Renal cortical epithelial cell (primary cell): ENCODE results near the gene WDR73. TPM values are rescaled to one million over a fixed set of nuclear protein-coding genes. Genes with fewer than 3 reads are reported as not detected.
"Not testable (repeated sequence)": the region's sequence is repeated elsewhere in the genome, so short reads cannot be mapped to it uniquely, and the experiment has no call there.

Source experiments
- DNase-seq: peaks from one replicate; pipeline ENCODE4 v3.0.0-alpha.2; 2011; ENCODE audit warnings: low read depth
- total RNA-seq: library from RNA; depleted of rRNA; stranded (reverse); fragments of >200 nt; gene quantifications from 2 replicates; pipeline ENCODE4 v1.2.3, GENCODE V29; 2014

The WDR73 gene
- total RNA-seq, 1 donor from 2014 or later, result 34.8 TPM

DNA sequence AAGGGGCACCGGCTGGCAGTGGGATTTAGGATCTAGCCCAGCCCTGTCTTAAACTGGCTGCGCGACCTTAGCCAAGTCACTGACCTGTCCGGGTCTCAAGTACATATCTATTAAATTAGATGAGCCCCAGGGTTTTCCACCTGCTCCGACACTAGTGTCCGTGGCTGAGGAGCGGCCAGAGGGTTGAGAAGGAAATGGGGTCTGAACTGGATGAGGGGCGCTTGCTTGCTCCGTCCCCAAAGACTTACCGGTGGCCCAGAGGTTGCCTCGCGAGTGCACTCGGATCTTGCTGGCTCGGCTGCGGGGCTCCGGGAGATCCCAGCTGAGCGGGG, 3.6 kb upstream of the WDR73 start:
- no peak for DNase-seq

DNA sequence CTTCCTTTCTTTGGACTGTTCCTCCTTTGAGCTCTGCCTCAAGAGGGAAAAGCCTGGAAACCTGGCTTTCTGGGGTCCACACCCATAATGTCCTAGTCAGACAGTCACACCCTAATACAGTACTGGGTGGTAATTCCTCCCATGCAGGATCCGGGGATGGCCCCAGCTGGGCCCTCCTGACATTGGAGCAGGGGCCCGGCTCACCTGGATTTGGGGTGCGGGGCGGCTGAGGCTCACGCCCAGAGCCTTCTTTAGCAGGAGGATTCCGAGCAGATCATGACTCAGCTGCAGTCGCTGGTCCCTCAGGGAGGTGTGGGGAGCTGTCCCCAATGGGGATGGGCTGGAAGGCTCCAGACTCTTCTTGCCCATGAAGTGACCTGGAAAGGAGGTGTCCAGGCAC, 2.9 kb upstream of the WDR73 start:
- DNase-seq, result no peak

DNA sequence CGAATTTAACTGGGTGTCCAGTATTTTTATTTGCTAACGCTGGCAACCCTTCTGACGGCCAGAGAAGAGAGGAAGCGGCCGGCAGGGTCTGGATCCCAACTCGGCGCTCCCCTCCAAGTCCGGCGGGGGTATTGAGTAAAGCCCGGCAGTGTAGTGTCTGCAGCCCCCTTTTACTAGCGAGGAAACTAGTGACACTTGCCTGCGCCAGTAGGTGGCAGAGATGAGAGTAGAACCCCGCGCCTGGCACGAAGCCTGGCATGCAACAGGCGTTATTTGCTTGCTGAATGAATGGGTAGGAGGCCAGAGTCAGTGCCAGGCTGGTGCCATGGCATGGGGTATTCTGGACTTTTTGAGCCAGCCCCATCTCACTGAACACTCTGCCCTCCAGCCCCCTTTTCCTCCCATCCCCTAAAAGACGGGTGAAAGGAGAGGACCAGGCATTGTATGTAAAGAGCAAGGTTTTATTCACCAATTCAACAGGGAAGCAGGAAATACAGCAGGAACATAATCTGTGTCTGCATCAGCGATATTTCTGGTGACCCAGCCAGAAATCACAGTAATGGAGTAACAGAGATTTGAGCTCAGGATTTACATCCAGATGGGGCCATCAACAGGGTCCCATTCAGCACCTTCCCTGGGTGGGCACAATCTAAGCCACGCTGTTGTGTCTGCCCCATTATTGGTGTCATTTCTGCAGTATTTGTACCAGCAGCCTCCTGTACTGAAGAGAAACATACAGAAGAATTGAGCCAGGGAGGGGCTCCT, 788 bp upstream of the WDR73 start:
- DNase-seq, result peak; percentile 66

DNA sequence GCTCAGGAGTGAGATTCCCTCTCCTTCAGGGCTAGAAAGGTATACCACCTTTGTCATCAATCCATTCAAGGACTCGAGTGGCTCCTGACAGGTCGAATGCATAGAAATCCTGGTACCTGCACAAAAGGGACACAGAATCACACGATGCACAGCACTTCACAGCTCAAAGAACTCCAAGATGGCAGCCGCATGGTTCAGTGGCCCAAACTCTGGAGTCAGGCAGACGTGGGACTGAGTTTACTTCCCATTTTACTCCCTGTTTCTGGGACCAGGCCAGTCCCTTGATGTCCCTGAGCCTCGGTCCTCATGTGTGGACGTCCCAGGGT, 536 bp downstream of the WDR73 start:
- DNase-seq, result no peak

DNA sequence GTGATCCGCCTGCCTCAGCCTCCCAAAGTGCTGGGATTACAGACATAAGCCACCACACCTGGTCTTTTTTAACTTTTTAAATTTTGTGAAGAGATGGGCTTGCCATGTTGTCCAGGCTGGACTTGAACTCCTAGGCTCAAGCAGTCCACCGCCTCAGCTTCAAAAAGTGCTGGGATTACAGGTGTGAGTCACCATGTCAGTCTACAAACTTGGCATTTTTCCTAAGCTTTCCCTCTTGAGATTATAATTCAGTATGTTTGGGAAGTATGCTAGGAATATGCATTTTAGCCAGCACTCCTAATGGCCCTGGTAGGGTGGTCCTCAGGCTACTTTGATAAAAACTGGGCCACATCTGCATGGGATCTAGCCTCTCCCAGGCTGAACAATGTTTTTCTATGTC, 4.4 kb downstream of the WDR73 start:
- DNase-seq, result no peak

DNA sequence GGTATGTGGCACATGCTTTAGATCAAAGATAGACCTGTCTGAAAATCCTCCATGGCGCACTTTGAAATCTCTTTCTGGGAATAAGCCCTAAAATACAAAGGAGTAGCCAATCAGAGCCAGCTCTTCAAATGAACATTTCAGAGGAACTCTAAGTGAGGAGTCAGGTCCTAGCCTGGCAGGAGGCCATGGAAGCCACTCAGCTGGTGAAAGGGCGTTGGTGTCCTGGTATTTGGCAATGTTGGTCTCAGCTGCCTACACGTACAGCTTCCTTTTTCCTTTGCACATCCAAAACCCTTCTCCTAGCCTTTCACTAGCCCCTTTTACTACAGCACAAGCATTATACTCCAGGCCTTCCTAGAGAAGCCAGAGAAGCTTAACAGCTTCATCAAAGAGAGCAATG, 5.5 kb downstream of the WDR73 start:
- DNase-seq, result no peak

DNA sequence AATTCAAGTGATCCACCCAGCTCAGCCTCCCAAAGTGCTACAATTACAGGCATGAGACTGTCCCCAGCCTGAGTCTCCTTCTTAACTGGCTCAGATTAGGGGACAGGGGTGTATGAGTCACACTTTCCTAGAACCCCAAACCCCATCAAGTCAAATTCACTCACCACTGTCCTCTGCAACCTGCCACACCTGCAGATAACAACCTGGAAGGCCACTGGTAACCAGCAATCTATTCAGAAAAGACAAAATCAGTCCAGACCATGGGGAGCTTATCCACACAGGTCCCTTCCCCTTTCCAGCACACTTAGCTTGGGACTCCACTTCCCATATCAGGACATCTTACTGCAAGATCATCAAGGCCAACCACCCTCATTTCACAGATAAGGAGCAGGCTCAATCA, 6.4 kb downstream of the WDR73 start:
- DNase-seq, result no peak

DNA sequence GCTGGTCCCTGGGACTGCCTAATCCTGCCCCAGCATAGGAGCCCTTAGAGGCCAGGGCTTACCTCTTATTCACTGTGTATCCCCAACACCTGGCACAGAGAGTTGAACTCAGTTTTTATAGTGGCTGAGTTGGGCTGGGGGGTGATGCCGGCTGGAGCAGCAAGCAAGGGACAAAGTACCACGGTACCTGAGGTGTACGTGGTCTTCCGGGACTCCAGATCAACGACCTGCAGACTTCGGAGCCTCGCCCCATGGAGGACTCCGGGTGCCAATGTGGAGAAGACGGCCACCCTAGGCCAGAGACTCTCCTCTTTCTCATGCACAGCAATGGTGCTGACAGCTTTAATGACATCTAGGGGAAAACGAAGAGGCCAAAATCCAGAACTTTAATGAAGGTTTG, 8.1 kb downstream of the WDR73 start:
- no peak for DNase-seq

DNA sequence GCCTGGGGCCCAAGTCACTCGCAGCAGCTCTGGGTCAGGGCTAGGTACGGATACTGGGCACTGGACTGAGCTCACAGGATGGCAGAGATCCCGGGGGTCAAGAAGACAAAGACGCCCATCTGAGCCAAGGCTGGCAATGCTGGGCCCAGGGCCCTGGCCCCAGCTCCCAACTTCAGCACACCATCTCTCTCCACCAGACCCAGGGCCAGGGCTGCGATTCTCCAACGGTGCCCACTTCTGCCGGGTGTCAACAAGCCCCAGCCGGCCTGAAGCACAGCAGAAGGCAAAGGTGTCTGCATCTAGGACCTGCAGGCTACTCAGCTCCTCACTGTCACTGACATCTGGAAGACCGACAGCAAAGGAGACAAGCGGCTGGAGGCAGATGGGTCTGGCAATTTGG, 8.6 kb downstream of the WDR73 start:
- no peak for DNase-seq

DNA sequence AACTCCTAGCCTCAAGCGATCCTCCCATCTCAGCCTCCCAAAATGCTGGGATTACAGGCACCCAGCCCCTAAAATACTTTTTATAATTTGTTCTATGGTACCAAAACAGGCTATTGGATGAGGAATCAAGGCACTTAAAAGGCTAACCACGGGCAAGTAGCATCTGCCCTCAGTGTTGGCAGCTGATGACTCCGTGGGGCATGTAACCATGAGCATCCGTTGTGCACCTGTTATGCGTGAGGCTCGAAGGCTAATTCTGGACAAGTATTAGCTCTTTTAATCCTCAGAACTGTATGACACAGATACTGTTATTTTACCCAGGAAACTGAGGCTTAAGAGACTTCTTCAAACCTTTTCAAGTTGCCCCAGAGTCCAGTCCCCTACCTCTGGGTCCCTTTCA, 10.2 kb downstream of the WDR73 start:
- DNase-seq, result no peak

DNA sequence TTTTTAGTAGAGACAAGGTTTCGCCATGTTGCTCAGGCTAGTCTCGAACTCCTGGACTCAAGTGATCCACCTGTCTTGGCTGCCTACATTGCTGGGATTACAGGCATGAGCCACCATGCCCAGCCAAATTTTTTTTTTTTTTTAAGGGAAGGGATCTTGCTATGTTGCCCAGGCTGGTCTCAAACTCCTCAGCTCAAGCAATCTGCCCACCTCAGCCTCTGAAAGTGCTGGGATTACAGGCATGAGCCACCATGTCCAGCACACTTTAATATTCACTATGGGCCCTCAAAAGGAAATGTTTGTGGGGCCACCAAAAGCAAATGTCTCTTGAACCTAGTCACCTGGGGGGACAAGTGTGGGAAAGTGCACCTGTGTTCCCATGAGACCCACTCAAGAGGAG, 11.4 kb downstream of the WDR73 start:
- DNase-seq, result not testable (repeated sequence)

DNA sequence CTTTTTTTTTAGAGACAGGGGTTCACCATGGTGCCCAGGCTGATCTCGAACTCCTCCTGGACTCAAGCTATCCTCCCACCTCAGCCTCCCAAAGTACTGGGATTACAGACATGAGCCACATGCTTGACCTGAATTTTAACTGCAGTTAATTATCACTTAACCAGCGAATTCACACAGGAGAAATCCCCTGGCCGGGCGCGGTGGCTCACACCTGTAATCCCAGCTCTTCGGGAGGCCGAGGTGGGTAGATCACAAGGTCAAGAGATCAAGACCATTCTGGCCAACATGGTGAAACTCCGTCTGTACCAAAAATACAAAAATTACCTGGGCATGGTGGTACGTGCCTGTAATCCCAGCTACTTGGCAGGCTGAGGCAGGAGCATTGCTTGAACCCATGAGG, 12.2 kb downstream of the WDR73 start:
- not testable (repeated sequence) for DNase-seq

DNA sequence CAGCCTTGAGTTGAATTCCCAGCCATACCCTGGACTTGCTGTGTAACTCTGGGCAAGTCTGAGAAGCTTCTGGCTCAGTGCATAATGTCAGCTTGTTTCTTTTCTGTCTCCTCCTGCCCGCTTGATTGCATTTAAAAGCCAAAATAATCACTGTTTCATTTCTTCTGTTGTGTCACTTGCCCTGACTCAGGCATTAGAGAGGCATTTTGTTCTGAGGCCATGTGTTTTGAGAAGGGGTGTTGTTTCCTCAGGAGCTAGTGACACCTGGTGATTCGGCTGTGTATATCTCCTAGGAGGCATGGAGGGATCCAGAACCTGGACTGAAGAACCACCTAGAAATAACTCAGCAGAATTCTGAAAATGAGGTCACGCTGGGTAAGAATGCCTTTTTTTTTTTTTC, 16.0 kb downstream of the WDR73 start:
- peak; percentile 66 for DNase-seq

DNA sequence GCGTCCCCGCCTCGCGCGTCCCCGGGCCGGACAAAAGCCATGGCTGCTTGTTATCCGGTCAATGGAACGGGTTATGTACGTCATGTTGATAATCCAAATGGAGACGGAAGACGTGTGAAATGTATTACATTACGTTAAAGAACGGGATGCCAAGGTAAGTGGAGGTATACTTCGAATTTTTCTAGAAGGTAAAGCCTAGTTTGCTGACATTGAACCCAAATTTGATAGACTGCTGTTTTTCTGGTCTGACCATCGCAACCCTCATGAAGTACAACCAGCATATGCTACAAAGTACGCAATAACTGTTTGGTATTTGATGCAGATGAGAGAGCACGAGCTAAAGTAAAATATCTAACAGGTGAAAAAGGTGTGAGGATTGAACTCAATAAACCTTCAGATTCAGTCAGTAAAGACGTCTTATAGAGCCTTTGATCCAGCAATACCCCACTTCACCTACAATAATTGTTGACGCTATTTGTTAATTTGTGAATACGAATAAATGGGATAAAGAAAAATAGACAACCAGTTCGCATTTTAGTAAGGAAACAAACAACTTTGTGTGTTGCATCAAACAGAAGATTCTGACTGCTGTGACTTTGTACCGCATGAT, 19.8 kb downstream of the WDR73 start:
- no peak for DNase-seq

DNA sequence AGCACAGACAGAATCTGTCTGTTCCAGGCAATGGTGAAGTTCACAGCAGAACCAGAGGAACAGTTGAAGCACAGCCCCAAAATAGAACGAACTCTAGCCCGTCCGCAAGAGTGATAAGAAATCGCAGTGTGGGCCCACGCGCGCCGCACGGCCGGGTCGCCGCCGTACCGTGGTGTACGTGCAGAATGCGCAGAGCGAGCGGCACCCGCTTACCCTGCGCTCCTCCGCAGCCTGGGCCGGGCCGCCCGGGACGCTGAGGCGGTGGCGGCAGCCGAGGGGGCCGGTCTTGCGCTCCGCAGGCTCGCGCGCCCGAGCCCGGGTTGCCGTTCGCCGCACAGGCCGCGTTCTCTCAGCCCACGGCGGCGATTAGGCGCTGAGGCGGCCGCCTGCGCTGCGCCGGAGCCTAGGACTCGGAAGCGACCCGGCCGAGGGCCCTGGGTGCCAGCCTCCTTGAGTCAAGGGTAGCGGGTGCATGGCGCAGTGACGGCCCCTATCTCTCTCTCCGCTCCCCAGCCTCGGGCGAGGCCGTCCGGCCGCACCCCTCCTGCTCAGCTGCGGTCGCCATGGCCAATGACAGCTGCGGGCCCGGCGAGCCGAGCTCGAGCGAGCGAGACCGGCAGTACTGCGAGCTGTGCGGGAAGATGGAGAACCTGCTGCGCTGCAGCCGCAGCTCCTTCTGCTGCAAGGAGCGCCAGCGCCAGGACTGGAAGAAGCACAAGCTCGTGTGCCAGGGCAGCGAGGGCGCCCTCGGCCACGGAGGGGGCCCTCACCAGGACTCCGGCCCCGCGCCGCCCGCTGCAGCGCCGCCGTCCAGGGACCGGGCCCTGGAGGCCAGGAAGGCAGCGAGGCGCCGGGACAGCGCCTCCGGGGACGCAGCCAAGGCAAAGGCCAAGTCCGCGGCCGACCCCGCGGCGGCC, 20.5 kb downstream of the WDR73 start:
- peak; percentile 37 for DNase-seq

DNA sequence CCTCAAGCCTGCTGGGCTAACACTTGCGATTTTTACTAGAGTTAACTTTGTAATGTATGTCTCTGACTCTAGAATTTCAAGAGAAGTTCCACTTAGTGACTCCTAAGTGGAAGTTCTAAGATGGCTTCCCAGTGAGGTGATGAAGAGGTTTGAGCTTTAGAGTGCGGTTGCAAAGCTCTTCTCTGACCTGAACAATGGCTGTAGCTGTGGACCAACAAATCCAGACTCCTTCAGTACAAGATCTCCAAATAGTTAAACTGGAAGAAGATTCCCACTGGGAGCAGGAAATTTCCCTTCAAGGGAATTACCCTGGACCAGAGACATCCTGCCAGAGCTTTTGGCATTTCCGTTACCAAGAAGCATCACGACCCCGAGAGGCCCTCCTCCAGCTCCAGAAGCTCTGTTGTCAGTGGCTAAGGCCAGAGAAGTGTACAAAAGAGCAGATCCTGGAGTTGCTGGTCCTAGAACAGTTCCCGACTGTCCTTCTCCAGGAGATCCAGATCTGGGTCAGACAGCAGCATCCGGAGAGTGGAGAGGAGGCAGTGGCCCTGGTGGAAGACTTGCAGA, 22.3 kb downstream of the WDR73 start:
- DNase-seq, result peak; percentile 28

DNA sequence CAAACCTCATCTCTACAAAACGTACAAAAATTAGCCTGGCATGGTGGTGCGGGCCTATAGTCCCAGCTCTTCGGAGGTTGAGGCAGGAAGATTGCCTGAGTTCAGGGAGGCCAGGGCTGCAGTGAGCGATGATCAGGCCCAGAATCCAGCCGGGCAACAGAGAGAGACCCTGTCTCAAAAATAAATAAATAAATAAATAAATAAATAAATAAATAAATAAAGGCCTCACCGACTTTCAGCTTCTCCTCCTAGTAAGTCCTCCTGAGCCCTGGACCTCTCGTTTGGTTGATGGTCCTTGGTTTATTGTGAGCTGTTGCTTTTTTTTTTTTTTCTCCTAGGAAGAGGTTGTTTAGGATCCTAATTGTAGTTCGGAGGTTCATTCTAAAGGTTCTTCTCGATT, 25.1 kb downstream of the WDR73 start:
- DNase-seq, result no peak

DNA sequence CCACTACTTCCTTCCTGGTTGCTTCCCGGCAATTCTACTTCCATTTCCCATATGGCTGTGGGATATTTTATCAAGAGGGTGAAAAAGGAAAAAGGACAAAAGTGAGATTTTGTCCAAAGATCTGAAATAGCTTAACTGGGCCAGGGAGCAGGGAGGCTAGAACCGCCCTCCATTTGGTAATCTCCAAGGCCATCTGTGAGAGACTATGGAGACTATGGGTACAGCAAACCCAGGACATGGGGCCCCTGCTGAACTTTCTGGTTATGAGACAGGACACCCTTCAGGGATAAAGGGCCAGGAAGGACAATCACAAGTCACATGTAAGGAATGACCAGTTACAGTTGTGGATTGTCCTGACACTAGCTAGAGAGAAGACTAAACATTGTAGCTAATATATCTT, 29.0 kb downstream of the WDR73 start:
- no peak for DNase-seq

DNA sequence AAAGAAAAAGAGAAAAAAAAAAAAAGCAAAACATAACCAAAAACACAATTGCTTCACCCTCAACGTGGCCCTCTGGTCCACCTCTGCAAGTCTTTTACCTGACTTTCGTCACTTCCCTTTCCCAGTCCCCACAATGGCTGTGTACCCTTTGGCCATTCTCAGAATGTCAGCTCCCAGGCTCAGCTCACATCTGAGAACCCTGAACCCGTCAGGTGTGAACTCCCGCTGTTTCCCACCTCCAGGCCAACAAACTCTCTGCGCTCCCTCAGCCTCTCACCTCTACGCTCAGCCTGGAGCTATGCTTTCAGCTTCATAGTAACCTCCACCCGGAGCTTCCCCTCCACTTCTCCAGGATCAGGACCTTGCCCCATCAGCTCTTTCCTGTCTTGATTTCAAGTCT, 29.7 kb downstream of the WDR73 start:
- DNase-seq, result no peak

DNA sequence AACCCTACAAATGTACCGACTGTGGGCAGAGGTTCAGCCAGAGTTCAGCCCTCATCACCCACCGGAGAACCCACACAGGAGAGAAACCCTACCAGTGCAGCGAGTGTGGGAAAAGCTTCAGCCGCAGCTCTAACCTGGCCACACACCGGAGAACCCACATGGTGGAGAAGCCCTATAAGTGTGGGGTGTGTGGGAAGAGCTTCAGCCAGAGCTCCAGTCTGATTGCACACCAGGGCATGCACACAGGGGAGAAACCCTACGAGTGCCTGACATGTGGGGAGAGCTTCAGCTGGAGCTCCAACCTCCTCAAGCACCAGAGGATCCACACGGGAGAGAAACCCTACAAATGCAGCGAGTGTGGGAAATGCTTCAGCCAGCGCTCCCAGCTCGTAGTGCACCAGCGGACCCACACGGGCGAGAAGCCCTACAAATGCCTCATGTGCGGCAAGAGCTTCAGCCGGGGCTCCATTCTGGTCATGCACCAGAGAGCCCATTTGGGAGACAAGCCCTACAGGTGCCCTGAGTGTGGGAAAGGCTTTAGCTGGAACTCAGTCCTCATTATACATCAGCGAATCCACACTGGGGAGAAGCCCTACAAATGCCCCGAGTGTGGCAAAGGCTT, 32.6 kb downstream of the WDR73 start:
- DNase-seq, result no peak

DNA sequence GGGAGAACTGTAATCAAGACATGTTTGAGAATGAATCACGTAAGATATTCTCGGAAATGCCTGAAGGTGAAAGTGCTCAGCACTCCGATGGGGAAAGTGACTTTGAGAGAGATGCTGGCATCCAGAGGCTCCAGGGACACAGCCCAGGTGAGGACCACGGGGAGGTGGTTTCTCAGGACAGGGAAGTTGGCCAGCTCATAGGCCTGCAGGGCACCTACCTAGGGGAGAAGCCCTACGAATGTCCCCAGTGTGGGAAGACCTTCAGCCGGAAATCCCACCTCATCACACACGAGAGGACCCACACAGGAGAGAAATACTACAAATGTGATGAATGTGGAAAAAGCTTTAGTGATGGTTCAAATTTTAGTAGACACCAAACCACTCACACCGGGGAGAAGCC, 33.5 kb downstream of the WDR73 start:
- DNase-seq, result no peak

DNA sequence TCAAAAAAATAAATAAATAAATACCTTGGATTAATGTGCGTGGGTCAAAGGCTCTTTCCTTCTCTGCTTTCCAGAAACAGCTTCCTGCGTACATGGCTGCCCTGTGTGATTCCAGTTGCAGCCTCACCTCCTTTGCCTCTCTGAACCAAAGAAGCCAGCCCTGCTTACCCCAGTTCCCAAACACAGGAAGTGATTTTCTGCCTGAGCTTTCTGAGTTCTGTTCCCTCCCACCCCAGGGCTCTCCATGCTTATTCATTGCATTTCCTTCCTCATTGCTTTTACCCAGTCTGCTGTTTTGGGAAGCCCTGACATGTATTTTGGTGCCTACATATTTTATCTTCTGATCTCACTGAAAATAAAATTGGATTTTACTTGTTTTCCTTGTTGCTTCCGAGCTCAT, 37.8 kb downstream of the WDR73 start:
- DNase-seq, result no peak
